HG03565 (cell line): ENCODE measurements around the gene TEDC2.

Experiments used
- ATAC-seq: cut with Tn5 transposase; IDR thresholded peaks from one replicate; pipeline ENCODE4 v1.9.1; 2021; ENCODE audit warnings: mild to moderate bottlenecking, moderate library complexity; ENCODE audit not compliant: unreplicated experiment

Gene TEDC2

GRCh38 chr16:2492292-2492691 is 32.4 kb downstream of the TEDC2 start:
- ATAC-seq = no peak

GRCh38 chr16:2493605-2494004 is 33.7 kb downstream of the TEDC2 start:
- no peak for ATAC-seq

GRCh38 chr16:2494616-2495015 is 34.7 kb downstream of the TEDC2 start:
- no peak for ATAC-seq

- no peak for ATAC-seq
These were observed 35.1 kb downstream of the TEDC2 start for GRCh38 chr16:2495041-2495440.

GRCh38 chr16:2496223-2497115 is 36.6 kb downstream of the TEDC2 start:
- no peak for ATAC-seq

- no peak for ATAC-seq
These were observed 37.3 kb downstream of the TEDC2 start for GRCh38 chr16:2497116-2497630.

- no peak for ATAC-seq
These were observed 38.0 kb downstream of the TEDC2 start for GRCh38 chr16:2497695-2498484.

- no peak for ATAC-seq
These were observed 38.8 kb downstream of the TEDC2 start for GRCh38 chr16:2498531-2499253.

GRCh38 chr16:2499454-2499853 is 39.5 kb downstream of the TEDC2 start:
- ATAC-seq = no peak

GRCh38 chr16:2499890-2500429 is 40.1 kb downstream of the TEDC2 start:
- no peak for ATAC-seq

- no peak for ATAC-seq
These were observed 40.6 kb downstream of the TEDC2 start for GRCh38 chr16:2500430-2500917.

- no peak for ATAC-seq
These were observed 41.2 kb downstream of the TEDC2 start for GRCh38 chr16:2500918-2501750.

GRCh38 chr16:2501946-2502895 is 42.3 kb downstream of the TEDC2 start:
- no peak for ATAC-seq

GRCh38 chr16:2505695-2506094 is 45.8 kb downstream of the TEDC2 start:
- ATAC-seq = no peak

GRCh38 chr16:2507052-2507659 is 47.2 kb downstream of the TEDC2 start:
- no peak for ATAC-seq

- no peak for ATAC-seq
These were observed 47.8 kb downstream of the TEDC2 start for GRCh38 chr16:2507665-2508064.

GRCh38 chr16:2508722-2509400 is 49.0 kb downstream of the TEDC2 start:
- no peak for ATAC-seq
